GM18499 (cell line): ENCODE results near the gene PXDC1.

Source experiments
- ATAC-seq: cut with Tn5 transposase; IDR thresholded peaks from one replicate; pipeline ENCODE4 v1.9.1; 2021; ENCODE audit warnings: moderate number of reproducible peaks; ENCODE audit not compliant: insufficient read depth, unreplicated experiment

The PXDC1 gene

DNA sequence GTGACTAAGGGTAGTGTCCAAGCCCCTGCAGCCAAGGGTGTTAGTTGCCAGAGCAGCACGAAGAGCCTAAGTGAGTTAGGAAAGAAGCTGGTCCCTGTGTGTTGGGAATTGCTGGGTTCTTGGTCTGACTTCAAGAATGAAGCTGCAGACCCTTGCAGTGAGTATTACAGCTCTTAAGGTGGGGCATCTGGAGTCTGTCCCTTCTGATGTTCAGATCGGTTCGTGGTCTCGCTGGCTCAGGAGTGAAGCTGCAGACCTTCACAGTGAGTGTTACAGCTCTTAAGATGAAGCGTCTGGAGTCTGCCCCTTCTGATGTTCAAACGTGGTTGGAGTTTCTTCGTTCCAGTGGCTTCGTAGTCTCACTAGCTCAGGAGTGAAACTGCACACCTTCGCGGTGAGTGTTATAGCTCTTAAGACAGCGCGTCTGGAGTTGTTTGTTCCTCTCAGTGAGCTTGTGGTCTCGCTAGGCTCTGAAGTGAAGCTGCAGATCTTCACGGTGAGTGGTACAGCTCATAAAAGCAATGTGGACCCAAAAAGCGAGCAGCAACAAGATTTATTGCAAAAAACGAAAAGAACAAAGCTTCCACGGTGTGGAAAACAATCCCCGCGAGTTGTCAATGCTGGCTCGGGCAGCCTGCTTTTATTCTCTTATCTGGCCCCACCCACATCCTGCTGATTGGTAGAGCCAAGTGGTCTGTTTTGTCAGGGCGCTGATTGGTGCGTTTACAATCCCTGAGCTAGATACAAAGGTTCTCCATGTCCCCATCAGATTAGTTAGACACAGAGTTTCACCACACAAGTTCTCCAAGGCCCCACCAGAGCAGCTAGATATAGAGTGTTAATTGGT lies 31.8 kb downstream of the PXDC1 start:
- no peak for ATAC-seq

GRCh38 chr6:3718407-3718806 lies 33.1 kb downstream of the PXDC1 start:
- no peak for ATAC-seq

DNA sequence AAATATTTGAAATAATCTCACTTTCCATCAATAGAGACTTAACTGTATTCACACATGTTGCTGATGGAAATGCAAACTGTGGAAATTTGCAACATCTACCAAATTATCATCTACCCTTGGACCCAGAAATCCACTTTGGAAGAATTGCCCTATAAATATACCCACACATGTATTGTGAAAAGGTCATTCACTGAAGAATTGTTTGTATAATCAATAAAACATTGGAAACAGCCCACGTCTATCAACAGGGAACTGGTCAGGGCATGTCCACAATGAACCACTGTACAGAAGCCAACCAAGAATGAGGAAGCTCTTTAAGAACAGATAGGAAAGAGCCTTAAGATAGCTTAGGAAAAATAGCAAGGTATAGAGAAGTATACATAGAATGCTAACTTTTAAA lies 36.2 kb downstream of the PXDC1 start:
- ATAC-seq = no peak

- no peak for ATAC-seq
These were observed 36.7 kb downstream of the PXDC1 start for GRCh38 chr6:3714768-3715167.

- ATAC-seq = no peak
These were observed 37.4 kb downstream of the PXDC1 start for GRCh38 chr6:3714111-3714510.

- ATAC-seq = no peak
These were observed 38.5 kb downstream of the PXDC1 start for GRCh38 chr6:3712827-3713665.

- ATAC-seq = no peak
These were observed 39.7 kb downstream of the PXDC1 start for GRCh38 chr6:3711776-3712175.

DNA sequence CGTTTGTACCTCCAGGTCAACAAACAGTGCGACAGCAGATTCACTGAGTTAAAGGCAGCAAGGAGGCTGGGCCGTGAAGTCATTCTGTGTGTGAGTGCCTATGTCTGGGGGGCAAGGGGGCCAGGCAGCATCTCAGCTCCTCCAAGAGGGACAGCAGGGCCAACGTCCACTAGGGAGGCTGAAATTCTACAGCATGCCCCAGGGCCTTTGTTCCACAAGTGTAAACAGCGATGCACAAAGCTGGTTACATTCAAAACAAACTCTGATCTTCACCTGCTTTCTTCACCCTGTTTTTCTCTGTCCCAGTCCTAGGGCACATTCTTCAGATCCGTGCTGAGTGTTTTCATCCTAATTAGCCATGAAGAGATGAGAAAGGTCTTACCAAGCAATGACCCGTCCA lies 41.1 kb downstream of the PXDC1 start:
- ATAC-seq = no peak

DNA sequence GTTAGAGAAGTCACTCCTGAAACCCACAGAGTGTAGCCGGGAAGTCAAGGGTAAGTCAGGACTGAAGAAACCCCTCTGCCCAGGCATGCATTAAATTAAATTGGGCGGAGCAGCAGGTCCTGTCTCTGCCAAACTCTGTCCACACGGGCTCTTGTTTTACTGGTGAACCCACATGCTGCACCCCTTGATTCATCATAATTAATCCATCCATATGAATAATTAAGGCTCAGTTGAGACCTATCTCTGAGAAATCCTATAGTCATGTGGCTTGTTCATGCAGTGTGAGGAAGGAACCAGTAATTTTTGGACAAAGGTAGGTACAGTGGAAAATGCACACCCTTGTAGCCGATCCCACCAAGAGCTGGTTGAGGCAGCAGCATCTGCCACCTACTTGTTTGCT lies 43.0 kb downstream of the PXDC1 start:
- no peak for ATAC-seq

GRCh38 chr6:3707751-3708412 lies 43.6 kb downstream of the PXDC1 start:
- ATAC-seq = no peak

DNA sequence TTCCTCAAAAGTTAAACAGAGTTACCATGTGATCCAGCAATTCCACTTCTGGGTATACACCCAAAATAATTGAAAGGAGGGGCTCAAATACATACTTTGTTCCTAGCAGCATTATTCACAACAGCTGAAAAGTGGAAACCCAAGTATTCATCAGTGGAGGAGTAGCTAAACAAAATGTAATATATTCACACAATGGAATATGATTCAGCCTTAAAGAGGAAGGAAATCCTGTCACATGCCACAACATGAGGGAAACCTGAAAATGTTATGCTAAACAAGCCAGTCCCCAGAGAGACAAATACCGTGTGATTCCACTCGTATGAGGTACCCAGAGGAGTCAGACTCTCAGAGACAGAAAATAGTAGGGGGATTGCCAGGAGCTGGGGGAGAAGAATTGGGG lies 44.5 kb downstream of the PXDC1 start:
- no peak for ATAC-seq

DNA sequence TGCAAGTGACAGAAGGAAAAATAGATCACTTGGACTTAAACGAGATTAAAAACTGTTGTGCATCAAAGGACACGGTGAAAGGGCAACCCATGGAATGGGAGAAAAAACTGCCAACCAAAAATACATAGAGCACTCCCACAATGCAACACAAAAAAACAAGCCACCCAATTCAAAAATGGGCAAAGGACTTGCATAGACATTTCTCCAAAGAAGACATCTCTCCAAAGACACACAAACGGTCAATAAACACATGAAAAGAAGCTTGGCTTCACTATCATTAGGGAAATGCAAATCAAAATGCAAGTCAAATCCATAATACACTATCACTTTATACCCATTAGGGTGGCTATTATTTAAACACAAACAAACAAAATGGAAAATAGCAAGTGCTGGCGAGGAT lies 45.0 kb downstream of the PXDC1 start:
- ATAC-seq = no peak

DNA sequence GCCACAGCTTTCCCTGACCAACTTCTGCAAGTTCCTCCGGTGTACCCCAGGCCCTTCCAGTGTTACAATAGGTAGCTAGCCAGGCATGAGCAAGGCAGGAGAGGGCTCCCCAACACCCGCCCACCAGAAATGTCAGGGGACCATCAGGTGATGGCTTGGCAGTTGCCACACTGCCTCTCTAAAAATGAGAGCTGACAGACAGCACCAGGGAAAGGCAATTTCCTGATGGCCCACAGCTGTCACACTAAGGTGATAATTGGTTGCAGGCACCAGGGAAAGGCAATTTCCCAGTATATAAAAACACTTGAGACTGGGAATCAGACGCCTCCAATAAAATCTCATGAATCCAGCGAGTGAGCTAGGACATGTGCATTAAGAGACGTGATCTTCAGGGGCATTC lies 49.9 kb downstream of the PXDC1 start:
- ATAC-seq = no peak

DNA sequence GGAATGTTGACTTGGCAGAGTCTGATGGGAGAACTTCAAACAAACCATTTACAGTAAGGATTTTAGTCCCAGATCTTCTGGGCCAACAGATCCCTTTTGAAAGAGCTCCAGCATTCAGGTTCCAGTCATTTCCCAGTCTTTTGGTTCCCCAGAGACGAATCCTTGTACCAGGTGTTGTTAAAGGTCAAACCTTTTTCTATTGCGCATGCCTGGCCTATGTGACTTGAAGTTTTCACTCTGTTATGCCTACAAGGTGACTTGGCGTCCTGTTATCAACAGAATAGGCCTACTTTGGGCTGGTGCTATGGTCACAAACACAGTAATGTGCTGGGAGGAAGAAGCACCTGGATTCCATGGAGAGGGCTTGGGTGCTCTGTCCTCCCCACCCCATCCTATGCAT lies 52.3 kb downstream of the PXDC1 start:
- no peak for ATAC-seq

- no peak for ATAC-seq
These were observed 53.5 kb downstream of the PXDC1 start for GRCh38 chr6:3698021-3698420.

DNA sequence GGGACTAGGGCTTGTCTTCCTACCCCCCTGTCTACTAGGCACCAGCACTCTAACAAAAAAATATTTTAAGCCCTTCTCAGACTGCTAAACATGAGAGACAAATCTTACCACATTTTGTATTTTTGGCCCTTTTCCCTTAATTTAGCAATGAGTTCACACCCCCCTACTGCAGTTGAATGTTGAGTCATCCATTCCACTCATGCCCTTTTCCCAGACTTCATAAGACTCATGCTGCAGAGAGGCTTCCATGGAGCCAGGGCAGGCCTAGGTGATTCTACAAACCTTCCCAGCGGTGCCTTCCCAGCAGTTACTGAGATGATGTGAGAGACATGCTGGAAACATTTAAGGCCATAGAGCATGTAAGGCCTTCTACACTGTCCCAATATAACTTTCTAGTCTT lies 53.9 kb downstream of the PXDC1 start:
- no peak for ATAC-seq

GRCh38 chr6:3696525-3697088 lies 54.9 kb downstream of the PXDC1 start:
- no peak for ATAC-seq

GRCh38 chr6:3695065-3695817 lies 56.3 kb downstream of the PXDC1 start:
- ATAC-seq = no peak

DNA sequence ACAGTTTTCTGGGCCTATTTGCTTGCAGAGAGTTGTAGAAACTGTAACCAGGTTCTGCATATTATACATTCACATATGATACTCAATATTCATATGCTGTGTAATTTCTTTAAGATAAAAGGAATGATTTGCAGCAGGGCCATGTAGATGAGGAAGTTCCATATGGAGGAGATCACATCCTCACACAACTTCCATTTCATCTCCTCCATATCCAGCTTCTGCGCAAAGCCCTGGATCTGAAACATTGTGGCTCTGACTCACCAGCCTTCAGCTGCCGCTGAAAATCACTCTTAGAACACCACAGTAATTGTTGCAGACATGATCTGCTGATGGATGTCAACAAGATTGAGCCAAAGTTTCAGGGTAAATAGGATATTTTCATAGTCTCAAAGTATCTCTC lies 57.7 kb downstream of the PXDC1 start:
- no peak for ATAC-seq

GRCh38 chr6:3690506-3690905 lies 61.0 kb downstream of the PXDC1 start:
- ATAC-seq = no peak
